T47D (cell line): ENCODE data around the gene NUDT22.

Experiments
- DNase-seq, 2 experiments: peaks; one replicate each; pipeline versions ENCODE4 v3.0.0 to v3.0.0-alpha.2; 2011 to 2012; ENCODE audit warnings: low read depth in 1 of 2, low spot score in 1 of 2
- JUND ChIP-seq: IDR thresholded peaks from 2 replicates; pipeline ENCODE4 v1.6.1; 2012; ENCODE audit warnings: low read depth
- in situ Hi-C: cut with HindIII; loops from 2 replicates; pipeline ENCODE4 v1.10.0; 2016; ENCODE audit warnings: low sequenced_read_pairs, low pct_unique_long_range_greater_than_20kb

Gene NUDT22

GRCh38 chr11:64275841-64276240 lies 49.8 kb downstream of the NUDT22 start:
- TF ChIP-seq JUND: no peak
- DNase-seq: no peak

GRCh38 chr11:64276653-64277431 lies 50.8 kb downstream of the NUDT22 start:
- in situ Hi-C loops: no loop called here
- no peak for TF ChIP-seq JUND
- DNase-seq: no peak

More at GRCh38 chr11:64275841-64276240, 49.8 kb downstream of the NUDT22 start:
- in situ Hi-C loops: no loop called here

DNA sequence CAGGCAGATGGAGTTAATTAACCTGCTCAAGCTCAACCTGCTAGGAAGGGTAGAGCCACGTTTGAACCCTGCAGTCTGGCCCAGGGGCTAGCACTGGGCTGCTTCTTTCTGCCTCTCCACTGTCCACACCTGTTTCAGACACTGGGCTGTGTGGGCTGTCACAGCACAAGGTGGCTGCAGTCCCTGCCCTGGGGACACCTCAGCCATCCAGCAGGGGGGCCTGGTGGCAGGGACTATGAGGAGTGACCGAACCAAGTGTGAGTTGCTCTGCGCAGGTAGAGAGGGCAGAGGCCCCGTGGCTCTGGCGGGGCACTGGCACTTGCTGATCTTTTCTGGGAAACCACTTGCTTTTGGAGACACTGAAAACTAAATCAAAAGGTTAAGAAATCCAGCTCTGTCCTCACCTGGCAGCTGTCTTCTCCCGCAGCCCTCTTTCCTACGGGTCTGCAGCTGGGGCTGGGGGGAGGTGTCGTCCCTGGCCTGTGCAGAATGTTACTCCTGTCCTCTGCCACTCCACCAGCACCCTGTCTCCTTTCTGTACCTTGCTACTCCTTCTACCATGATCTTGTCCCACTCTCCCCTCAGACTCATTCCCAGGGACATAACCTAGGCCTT lies 52.6 kb downstream of the NUDT22 start:
- DNase-seq: no peak
- no peak for TF ChIP-seq JUND
- in situ Hi-C loops: no loop called here
